ENCODE measurements around the gene OR8B12. TPM values are rescaled to one million over a fixed set of nuclear protein-coding genes. Genes with fewer than 3 reads are reported as not detected.

Gene OR8B12
- not detected in 2 replicates for total RNA-seq

GRCh38 chr11:124543554-124543953 is at the start of gene OR8B12:
TSS of gene OR8B12 (minus strand) at chr11:124543654. CDS start at chr11:124543654, 0 bp downstream.

GRCh38 chr11:124569697-124570096 is 26.2 kb upstream of the OR8B12 start, which contains the start of gene OR8A1:
TSS of gene OR8A1 (plus strand) at chr11:124569997. CDS start at chr11:124570120, 123 bp downstream.

Other genes with a start within 250 kb of the OR8B12 start
- under 0.01 TPM in 1 of 2 replicates, not detected in the other for gene OR8D1, start 229.7 kb downstream of the OR8B12 start, total RNA-seq
- not detected in 2 replicates for gene OR8D2, start 223.5 kb downstream of the OR8B12 start, total RNA-seq
- gene OR8B2, start 159.2 kb downstream of the OR8B12 start, total RNA-seq: not detected in 2 replicates
- not detected in 2 replicates for gene OR8B3, start 144.6 kb downstream of the OR8B12 start, total RNA-seq
- not detected in 2 replicates for gene OR8B4, start 118.8 kb downstream of the OR8B12 start, total RNA-seq
- gene OR8B8, start 98.0 kb downstream of the OR8B12 start, total RNA-seq: not detected in 2 replicates
- gene OR8A1, start 26.3 kb upstream of the OR8B12 start, total RNA-seq: not detected in 2 replicates
- gene PANX3, start 67.8 kb upstream of the OR8B12 start, total RNA-seq: not detected in 2 replicates
- gene TBRG1, start 79.2 kb upstream of the OR8B12 start, total RNA-seq: 14.3 and 15.0 TPM in 2 replicates
- gene SIAE, start 130.1 kb upstream of the OR8B12 start, total RNA-seq: 11.0 and 23.6 TPM in 2 replicates
- 7.3 and 11.7 TPM in 2 replicates for gene SPA17, start 130.2 kb upstream of the OR8B12 start, total RNA-seq
- 0.32 TPM in 1 of 2 replicates, not detected in the other for gene NRGN, start 196.3 kb upstream of the OR8B12 start, total RNA-seq
- 0.09 and 0.16 TPM in 2 replicates for gene VSIG2, start 208.6 kb upstream of the OR8B12 start, total RNA-seq
- gene ESAM, start 218.6 kb upstream of the OR8B12 start, total RNA-seq: 0.09 and 0.16 TPM in 2 replicates

All from bronchial smooth muscle cell (primary cell).